Measurements from ENCODE around the gene SLC1A7. TPM values are rescaled to one million over a fixed set of nuclear protein-coding genes. Genes with fewer than 3 reads are reported as not detected.

Gene SLC1A7
- total and polyA plus RNA-seq, 4 donors: 0.21 to 0.67 (median 0.43) TPM

DNA sequence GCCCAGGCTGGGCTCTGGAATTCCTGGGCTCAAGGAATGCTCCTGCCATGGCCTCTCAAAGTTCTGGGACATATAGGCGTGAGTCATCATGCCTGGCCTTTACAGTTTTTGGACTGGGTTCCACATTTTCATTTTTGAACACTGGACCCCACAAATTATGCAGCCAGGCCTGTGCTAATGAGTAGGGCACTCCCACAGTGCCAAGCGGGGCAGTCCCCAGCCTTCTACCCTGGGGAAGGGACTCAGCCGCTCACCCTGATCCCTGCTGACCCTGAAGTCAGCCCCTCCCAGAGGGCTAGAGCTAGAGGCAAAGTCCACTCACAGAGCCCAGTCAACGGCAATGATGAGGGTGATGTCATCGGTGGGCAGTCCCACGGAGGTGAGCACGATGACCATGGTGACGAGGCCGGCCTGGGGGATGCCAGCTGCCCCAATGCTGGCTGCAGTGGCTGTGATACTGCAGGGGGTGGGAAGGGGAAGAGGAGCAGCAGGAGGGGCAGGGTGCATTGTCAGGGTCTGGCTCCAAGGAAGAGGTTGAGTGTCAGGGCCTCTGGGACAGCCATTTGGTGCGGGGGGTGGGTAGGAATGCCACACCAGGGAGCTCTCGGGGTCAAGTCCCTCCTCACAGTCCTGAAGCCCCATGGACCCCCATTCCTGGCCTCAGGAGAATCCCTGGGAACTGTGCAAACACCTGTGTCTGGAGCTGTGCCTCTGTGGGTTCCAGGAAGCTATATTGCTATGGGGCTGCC lies 52.8 kb downstream of the SLC1A7 start (continued):
- TF ChIP-seq, protein P1, sequence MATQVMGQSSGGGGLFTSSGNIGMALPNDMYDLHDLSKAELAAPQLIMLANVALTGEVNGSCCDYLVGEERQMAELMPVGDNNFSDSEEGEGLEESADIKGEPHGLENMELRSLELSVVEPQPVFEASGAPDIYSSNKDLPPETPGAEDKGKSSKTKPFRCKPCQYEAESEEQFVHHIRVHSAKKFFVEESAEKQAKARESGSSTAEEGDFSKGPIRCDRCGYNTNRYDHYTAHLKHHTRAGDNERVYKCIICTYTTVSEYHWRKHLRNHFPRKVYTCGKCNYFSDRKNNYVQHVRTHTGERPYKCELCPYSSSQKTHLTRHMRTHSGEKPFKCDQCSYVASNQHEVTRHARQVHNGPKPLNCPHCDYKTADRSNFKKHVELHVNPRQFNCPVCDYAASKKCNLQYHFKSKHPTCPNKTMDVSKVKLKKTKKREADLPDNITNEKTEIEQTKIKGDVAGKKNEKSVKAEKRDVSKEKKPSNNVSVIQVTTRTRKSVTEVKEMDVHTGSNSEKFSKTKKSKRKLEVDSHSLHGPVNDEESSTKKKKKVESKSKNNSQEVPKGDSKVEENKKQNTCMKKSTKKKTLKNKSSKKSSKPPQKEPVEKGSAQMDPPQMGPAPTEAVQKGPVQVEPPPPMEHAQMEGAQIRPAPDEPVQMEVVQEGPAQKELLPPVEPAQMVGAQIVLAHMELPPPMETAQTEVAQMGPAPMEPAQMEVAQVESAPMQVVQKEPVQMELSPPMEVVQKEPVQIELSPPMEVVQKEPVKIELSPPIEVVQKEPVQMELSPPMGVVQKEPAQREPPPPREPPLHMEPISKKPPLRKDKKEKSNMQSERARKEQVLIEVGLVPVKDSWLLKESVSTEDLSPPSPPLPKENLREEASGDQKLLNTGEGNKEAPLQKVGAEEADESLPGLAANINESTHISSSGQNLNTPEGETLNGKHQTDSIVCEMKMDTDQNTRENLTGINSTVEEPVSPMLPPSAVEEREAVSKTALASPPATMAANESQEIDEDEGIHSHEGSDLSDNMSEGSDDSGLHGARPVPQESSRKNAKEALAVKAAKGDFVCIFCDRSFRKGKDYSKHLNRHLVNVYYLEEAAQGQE (IDR thresholded peaks at IDR 0.05): no peak
- no peak for TF ChIP-seq FOXA2 (IDR thresholded peaks at IDR 0.05)

DNA sequence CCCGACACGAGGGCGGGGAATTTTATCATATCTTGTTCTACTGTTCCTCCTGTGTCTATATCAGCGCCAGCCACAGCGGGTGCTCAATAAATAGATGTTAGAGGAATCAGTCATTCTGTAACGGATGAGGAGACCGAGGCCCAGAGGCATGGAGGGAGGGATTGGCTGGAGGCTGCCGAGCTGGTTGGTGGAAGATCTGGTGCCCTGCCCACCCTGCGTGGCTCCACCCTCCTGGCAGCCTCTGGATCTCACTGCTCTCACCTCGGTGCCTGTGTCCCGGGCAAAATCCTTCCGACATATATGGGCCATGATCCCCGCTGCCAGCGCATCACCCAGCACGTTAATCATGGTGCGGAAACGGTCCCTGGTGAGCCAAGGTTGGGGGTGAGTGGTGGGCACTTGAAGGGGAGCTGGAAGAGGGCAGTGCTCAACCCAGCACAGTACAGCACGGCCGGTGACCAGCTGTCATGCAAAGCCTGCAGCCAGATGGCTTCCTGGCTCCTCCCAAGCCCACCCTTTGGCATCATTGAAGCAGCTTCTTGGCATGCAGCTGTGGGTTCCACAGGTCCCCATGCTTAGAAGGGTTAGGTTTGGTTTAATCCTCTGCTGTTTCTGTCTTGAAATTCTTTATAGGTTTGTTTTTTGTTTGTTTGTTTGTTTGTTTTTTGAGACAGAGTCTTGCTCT lies 53.7 kb downstream of the SLC1A7 start:
- TF ChIP-seq FOXA2 (IDR thresholded peaks at IDR 0.05) (no peak), HNF4A (conservative IDR thresholded peaks at IDR 0.05) (no peak)
- TF ChIP-seq, protein P2, sequence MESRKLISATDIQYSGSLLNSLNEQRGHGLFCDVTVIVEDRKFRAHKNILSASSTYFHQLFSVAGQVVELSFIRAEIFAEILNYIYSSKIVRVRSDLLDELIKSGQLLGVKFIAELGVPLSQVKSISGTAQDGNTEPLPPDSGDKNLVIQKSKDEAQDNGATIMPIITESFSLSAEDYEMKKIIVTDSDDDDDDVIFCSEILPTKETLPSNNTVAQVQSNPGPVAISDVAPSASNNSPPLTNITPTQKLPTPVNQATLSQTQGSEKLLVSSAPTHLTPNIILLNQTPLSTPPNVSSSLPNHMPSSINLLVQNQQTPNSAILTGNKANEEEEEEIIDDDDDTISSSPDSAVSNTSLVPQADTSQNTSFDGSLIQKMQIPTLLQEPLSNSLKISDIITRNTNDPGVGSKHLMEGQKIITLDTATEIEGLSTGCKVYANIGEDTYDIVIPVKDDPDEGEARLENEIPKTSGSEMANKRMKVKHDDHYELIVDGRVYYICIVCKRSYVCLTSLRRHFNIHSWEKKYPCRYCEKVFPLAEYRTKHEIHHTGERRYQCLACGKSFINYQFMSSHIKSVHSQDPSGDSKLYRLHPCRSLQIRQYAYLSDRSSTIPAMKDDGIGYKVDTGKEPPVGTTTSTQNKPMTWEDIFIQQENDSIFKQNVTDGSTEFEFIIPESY (IDR thresholded peaks at IDR 0.05): no peak
- no peak for DNase-seq (ENCODE audit: low spot score)
- Histone ChIP-seq H3K4me3 (ENCODE audit: low read depth in 1 of 3, low read length in 3 of 3) (no peak overlapping the region), H3K36me3 (ENCODE audit: control insufficient read depth in 4 of 4, insufficient read depth in 3 of 4, low read depth in 1 of 4, low read length in 3 of 4) (no peaks in the 10 kb centered on the region), H3K27me3 (ENCODE audit: control insufficient read depth in 4 of 4, insufficient read depth in 4 of 4, low read length in 3 of 4) (no peaks in the 10 kb centered on the region), H3K4me1 (ENCODE audit: control insufficient read depth in 4 of 4, insufficient read depth in 4 of 4, low read length in 3 of 4) (peaks cover 0 to 21% (median 10%) of the 10 kb centered on the region in 4 donors), H3K9me3 (ENCODE audit: control insufficient read depth in 4 of 4, low read length in 3 of 4) (no peaks in the 10 kb centered on the region), H3K9ac (ENCODE audit: low read depth in 1 of 2, low read length in 2 of 2) (no peak overlapping the region), H3K27ac (ENCODE audit: low read depth in 1 of 2, low read length in 2 of 2) (no peak overlapping the region)
- WGBS: 93% methylated on average over 19 of the region's 19 CpGs

DNA sequence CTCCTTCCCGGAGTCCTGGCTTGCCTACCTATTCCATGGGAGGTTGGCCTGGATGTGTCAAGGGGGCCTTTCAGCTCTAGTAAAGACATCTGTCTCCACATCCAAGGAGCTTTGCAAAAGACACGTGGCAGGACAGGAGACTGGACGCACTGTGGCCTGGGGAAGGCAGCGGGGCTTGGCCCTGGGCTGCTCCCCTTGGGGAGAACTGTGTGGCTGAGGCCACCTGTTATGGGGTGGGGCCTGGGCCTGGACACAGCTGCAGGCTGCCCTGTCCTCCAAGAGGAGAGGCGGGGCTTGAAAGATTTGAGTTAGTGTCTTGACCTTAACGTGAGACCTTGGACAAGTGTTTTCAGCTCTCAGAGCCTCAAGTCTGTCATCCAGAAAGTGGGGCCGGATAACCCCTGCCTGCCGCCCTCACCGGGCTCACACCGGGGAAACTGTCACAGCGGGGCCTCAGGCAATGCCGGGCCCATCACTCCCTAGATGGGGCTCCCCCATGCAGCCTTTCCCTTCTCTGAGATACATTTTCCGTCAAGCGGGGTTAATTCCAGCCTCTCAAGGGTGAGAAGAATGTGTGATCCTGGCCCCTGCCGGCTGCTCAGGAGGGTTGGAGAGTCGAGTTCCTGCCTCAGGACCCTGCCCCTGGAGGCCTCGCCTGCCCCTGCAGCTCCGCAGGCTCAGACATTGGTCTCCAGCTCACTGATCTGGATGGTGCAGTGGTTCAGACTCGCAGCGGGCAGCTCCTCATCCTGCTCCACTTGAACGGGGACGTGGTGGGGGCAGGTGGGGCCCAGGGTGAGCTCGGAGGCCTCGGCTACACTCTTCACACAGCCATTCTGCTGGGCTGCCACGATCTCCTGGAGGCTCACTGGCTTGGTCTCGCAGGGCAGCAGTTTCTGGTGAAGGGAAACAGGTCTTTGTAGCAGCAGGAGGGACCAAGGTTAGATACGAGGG lies 54.8 kb downstream of the SLC1A7 start:
- Histone ChIP-seq H3K36me3 (ENCODE audit: control insufficient read depth in 4 of 4, insufficient read depth in 3 of 4, low read depth in 1 of 4, low read length in 3 of 4) (no peaks in the 10 kb centered on the region), H3K27ac (ENCODE audit: low read depth in 1 of 2, low read length in 2 of 2) (no peak overlapping the region), H3K9me3 (ENCODE audit: control insufficient read depth in 4 of 4, low read length in 3 of 4) (no peaks in the 10 kb centered on the region), H3K4me3 (ENCODE audit: low read depth in 1 of 3, low read length in 3 of 3) (no peak overlapping the region), H3K27me3 (ENCODE audit: control insufficient read depth in 4 of 4, insufficient read depth in 4 of 4, low read length in 3 of 4) (no peaks in the 10 kb centered on the region), H3K4me1 (ENCODE audit: control insufficient read depth in 4 of 4, insufficient read depth in 4 of 4, low read length in 3 of 4) (peaks cover 0 to 19% (median 9%) of the 10 kb centered on the region in 4 donors), H3K9ac (ENCODE audit: low read depth in 1 of 2, low read length in 2 of 2) (no peak overlapping the region)
- no peak for DNase-seq (ENCODE audit: low spot score)
- TF ChIP-seq FOXA1 (IDR thresholded peaks at IDR 0.05) (no peak), TAF1 (conservative IDR thresholded peaks at IDR 0.05) (no peak)
- TF ChIP-seq, protein P2 (IDR thresholded peaks at IDR 0.05): no peak
- TF ChIP-seq, protein P3, sequence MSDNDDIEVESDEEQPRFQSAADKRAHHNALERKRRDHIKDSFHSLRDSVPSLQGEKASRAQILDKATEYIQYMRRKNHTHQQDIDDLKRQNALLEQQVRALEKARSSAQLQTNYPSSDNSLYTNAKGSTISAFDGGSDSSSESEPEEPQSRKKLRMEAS (IDR thresholded peaks at IDR 0.05): no peak
- 92% methylated on average over 27 of the region's 27 CpGs for WGBS
